HG03460 (cell line): ENCODE data around the gene EXOC1.
A peak's percentile ranks its signal among the peaks of the same experiment; 100 is the strongest.
"Not testable (repeated sequence)": the region's sequence is repeated elsewhere in the genome, so short reads cannot be mapped to it uniquely, and the experiment has no call there.

Experiments
- ATAC-seq: cut with Tn5 transposase; IDR thresholded peaks from one replicate; pipeline ENCODE4 v1.9.1; 2021; ENCODE audit not compliant: unreplicated experiment

Gene EXOC1

GRCh38 chr4:55906323-55906722 lies 52.9 kb downstream of the EXOC1 start:
- ATAC-seq, result no peak

GRCh38 chr4:55906989-55907388 lies 53.5 kb downstream of the EXOC1 start:
- ATAC-seq, result no peak

- ATAC-seq, result no peak
These were observed 54.0 kb downstream of the EXOC1 start for GRCh38 chr4:55907469-55907868.

- no peak for ATAC-seq
These were observed 56.7 kb downstream of the EXOC1 start for GRCh38 chr4:55910140-55910539.

- no peak for ATAC-seq
These were observed 58.8 kb downstream of the EXOC1 start for GRCh38 chr4:55912249-55912648.

GRCh38 chr4:55920571-55920970 lies 67.1 kb downstream of the EXOC1 start:
- ATAC-seq, result no peak

- ATAC-seq, result no peak
These were observed 67.6 kb downstream of the EXOC1 start for GRCh38 chr4:55921093-55921492.

- no peak for ATAC-seq
These were observed 71.8 kb downstream of the EXOC1 start for GRCh38 chr4:55925241-55925640.

- no peak for ATAC-seq
These were observed 73.2 kb downstream of the EXOC1 start for GRCh38 chr4:55926610-55927009.

- no peak for ATAC-seq
These were observed 74.5 kb downstream of the EXOC1 start for GRCh38 chr4:55927803-55928437.

GRCh38 chr4:55928846-55929245 lies 75.4 kb downstream of the EXOC1 start:
- no peak for ATAC-seq

GRCh38 chr4:55931043-55931442 lies 77.6 kb downstream of the EXOC1 start:
- no peak for ATAC-seq

GRCh38 chr4:55931833-55932232 lies 78.4 kb downstream of the EXOC1 start:
- ATAC-seq, result no peak

GRCh38 chr4:55932511-55932910 lies 79.1 kb downstream of the EXOC1 start:
- ATAC-seq, result no peak

- no peak for ATAC-seq
These were observed 80.2 kb downstream of the EXOC1 start for GRCh38 chr4:55933611-55934010.

- ATAC-seq, result not testable (repeated sequence)
These were observed 82.5 kb downstream of the EXOC1 start for GRCh38 chr4:55935907-55936306.

GRCh38 chr4:55938481-55938880 lies 85.0 kb downstream of the EXOC1 start:
- ATAC-seq, result no peak

GRCh38 chr4:55939421-55939820 lies 86.0 kb downstream of the EXOC1 start:
- no peak for ATAC-seq

GRCh38 chr4:55941881-55942396 lies 88.5 kb downstream of the EXOC1 start:
- ATAC-seq, result no peak

- ATAC-seq, result peak; percentile 31
These were observed 93.9 kb downstream of the EXOC1 start for GRCh38 chr4:55947254-55947882.

- ATAC-seq, result peak; percentile 18
These were observed 94.7 kb downstream of the EXOC1 start for GRCh38 chr4:55947912-55948725.
